Endodermal cell (in vitro differentiated cells): ENCODE measurements around the gene STK25. TPM values are rescaled to one million over a fixed set of nuclear protein-coding genes. Genes with fewer than 3 reads are reported as not detected.

ENCODE experiments used
- DNase-seq: peaks from one replicate; pipeline ENCODE4 v3.0.0-alpha.2; 2017
- H3K27ac ChIP-seq: 2 replicates; pipeline ENCODE4 v1.5.1; 2013; ENCODE audit warnings: mild to moderate bottlenecking, low read depth, low read length, moderate library complexity
- H3K27me3 ChIP-seq: 2 replicates; pipeline ENCODE4 v1.6.1; 2013; ENCODE audit warnings: mild to moderate bottlenecking, low read length, moderate library complexity; ENCODE audit not compliant: insufficient read depth, control insufficient read depth, poor library complexity, severe bottlenecking
- H3K36me3 ChIP-seq: 2 replicates; pipeline ENCODE4 v1.7.0; 2013; ENCODE audit warnings: mild to moderate bottlenecking, low read length, moderate library complexity; ENCODE audit not compliant: control insufficient read depth, insufficient read depth
- H3K4me1 ChIP-seq: one replicate; pipeline ENCODE4 v1.7.0; 2013; ENCODE audit warnings: low read length; ENCODE audit not compliant: control insufficient read depth, insufficient read depth
- H3K4me3 ChIP-seq: 2 replicates; pipeline ENCODE4 v1.5.1; 2013; ENCODE audit warnings: mild to moderate bottlenecking, low read length, moderate library complexity
- H3K9ac ChIP-seq: 2 replicates; pipeline ENCODE4 v1.6.1; 2013; ENCODE audit warnings: mild to moderate bottlenecking, low read length, moderate library complexity; ENCODE audit not compliant: poor library complexity, severe bottlenecking; ENCODE audit errors: extremely low read depth
- H3K9me3 ChIP-seq: 2 replicates; pipeline ENCODE4 v1.6.1; 2013; ENCODE audit warnings: mild to moderate bottlenecking, low read length, moderate library complexity; ENCODE audit not compliant: control insufficient read depth
- H3K27ac Mint-ChIP-seq: 2 replicates; pipeline ENCODE4 v1.8.0; 2020; ENCODE audit warnings: mixed read lengths
- H3K27me3 Mint-ChIP-seq: 2 replicates; pipeline ENCODE4 v1.8.0; 2021; ENCODE audit warnings: mild to moderate bottlenecking, mixed read lengths; ENCODE audit not compliant: insufficient read depth
- H3K36me3 Mint-ChIP-seq: 2 replicates; pipeline ENCODE4 v1.8.0; 2020; ENCODE audit warnings: low read depth, mixed read lengths
- H3K4me1 Mint-ChIP-seq: 2 replicates; pipeline ENCODE4 v1.8.0; 2020; ENCODE audit warnings: mixed read lengths
- H3K4me3 Mint-ChIP-seq: 2 replicates; pipeline ENCODE4 v1.8.0; 2020; ENCODE audit warnings: mild to moderate bottlenecking, moderate library complexity, mixed read lengths
- H3K9me3 Mint-ChIP-seq: 2 replicates; pipeline ENCODE4 v1.8.0; 2020; ENCODE audit warnings: mild to moderate bottlenecking, mixed read lengths
- WGBS, 2 experiments: methylation state at CpG; one replicate each; pipeline versions ENCODE4 v1.1.5 to v1.1.7; 2013; ENCODE audit warnings: missing lambda C conversion rate in 2 of 2, mixed read lengths in 1 of 2; ENCODE audit not compliant: insufficient coverage in 1 of 2, insufficient read length in 1 of 2; 5-methylcytosine and 5-hydroxymethylcytosine counted together
- total RNA-seq, 2 donors: library from RNA; stranded (reverse); fragmentation: NEBNext Ultra II Directional in 1 of 2; extraction: Animal tissue kit (Norgen Biotek cat#: 25700) in 1 of 2; gene quantifications; 2 replicates in 1 of 2; 3 replicates in 1 of 2; pipeline ENCODE4 v1.2.1, GENCODE V29; 2021
- TF ChIP-seq, protein P1 (sequence below): fragments of 200-600 bp; sonication (generic); conservative IDR thresholded peaks from 2 replicates; pipeline ENCODE4 v1.5.0; 2021; ENCODE audit warnings: antibody characterized with exemption, mild to moderate bottlenecking

STK25 gene
- total RNA-seq, 2 donors from 2014 or later: 226 to 252 TPM

DNA sequence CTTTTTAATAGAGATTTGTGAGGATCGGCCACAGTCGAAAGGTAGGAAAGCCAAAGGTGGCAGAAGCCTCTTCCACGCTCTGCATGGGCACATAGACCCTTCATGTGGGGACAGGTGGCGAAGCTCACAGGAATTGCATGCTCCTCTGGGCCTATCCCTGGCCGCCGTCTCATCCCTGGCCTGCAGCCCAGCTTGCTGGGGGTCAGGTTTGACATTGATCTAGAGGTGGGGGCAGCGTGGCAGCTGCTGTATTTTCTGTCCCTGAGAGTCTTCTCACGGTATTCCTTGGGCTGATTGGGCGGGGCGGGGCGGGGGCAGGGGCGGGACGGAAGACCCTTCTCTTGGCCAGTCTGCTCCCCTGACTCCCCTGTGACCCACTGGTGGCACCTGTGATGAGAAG, 48.9 kb downstream of the STK25 start:
- no peak for DNase-seq
- Histone ChIP-seq H3K27ac (no peak overlapping the region), H3K9ac (no peak overlapping the region), H3K4me1 (no peaks in the 10 kb centered on the region), H3K9me3 (no peaks in the 10 kb centered on the region), H3K36me3 (no peaks in the 10 kb centered on the region), H3K4me3 (no peak overlapping the region), H3K27me3 (no peaks in the 10 kb centered on the region)
- H3K36me3 Mint-ChIP-seq: no peaks in the 10 kb centered on the region
- no peak overlapping the region for H3K27ac Mint-ChIP-seq
- H3K9me3 Mint-ChIP-seq: no peaks in the 10 kb centered on the region
- TF ChIP-seq, protein P1, sequence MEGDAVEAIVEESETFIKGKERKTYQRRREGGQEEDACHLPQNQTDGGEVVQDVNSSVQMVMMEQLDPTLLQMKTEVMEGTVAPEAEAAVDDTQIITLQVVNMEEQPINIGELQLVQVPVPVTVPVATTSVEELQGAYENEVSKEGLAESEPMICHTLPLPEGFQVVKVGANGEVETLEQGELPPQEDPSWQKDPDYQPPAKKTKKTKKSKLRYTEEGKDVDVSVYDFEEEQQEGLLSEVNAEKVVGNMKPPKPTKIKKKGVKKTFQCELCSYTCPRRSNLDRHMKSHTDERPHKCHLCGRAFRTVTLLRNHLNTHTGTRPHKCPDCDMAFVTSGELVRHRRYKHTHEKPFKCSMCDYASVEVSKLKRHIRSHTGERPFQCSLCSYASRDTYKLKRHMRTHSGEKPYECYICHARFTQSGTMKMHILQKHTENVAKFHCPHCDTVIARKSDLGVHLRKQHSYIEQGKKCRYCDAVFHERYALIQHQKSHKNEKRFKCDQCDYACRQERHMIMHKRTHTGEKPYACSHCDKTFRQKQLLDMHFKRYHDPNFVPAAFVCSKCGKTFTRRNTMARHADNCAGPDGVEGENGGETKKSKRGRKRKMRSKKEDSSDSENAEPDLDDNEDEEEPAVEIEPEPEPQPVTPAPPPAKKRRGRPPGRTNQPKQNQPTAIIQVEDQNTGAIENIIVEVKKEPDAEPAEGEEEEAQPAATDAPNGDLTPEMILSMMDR: no peak
- WGBS, 2 experiments: 93 to 100% methylated on average over 6 to 13 of the region's 13 CpGs
- no peaks in the 10 kb centered on the region for H3K4me1 Mint-ChIP-seq
- H3K27me3 Mint-ChIP-seq: no peaks in the 10 kb centered on the region
- H3K4me3 Mint-ChIP-seq: no peak overlapping the region

DNA sequence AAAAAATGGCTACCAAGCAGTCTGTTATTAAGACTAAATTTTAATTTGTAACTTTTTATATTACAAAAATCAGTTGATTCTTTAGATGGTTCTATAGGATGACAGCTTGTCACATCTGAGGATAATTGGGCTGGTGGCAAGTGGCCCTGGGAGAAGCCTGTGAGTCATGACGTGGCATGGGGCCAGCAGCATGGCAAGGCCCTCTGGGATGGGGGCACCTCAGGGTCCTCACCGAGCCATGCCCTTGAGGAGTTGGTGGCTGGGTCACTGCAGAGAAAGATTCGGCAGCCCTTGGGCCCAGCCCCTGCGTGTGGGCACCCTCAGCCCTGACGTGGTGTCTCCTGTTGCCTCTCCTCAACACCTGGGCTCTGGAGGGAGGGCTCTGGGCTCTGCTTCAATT, 49.7 kb downstream of the STK25 start:
- no peaks in the 10 kb centered on the region for H3K36me3 Mint-ChIP-seq
- WGBS, 2 experiments: 89 to 94% methylated on average over 2 to 5 of the region's 5 CpGs

DNA sequence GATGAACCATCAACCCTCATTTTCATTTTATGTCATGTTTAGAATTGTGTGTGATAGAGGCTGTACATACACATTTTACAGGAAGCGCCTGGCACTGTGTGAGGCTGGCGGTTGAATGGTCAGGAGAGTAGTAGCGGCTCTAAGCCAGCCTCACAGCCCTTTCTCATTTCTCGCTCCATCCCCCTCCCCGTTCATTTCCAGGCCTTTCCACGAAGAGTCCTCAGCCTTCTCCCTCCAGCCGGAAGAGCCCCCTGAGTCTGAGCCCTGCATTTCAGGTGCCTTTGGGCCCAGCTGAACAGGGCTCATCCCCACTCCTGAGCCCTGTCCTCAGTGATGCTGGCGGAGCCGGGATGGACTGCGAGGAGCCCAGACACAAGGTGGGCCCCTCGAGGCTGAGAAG, 51.8 kb downstream of the STK25 start:
- no peaks in the 10 kb centered on the region for H3K4me1 Mint-ChIP-seq
- H3K9me3 Mint-ChIP-seq: no peaks in the 10 kb centered on the region
- no peaks in the 10 kb centered on the region for H3K36me3 Mint-ChIP-seq
- no peak overlapping the region for H3K4me3 Mint-ChIP-seq
- no peaks in the 10 kb centered on the region for H3K4me1 ChIP-seq
- no peak overlapping the region for H3K4me3 ChIP-seq
- no peaks in the 10 kb centered on the region for H3K36me3 ChIP-seq
- no peaks in the 10 kb centered on the region for H3K9me3 ChIP-seq
- no peaks in the 10 kb centered on the region for H3K27me3 Mint-ChIP-seq
- 87 to 93% methylated on average over 7 to 11 of the region's 11 CpGs for WGBS, 2 experiments
- no peak overlapping the region for H3K27ac ChIP-seq
- H3K27ac Mint-ChIP-seq: no peak overlapping the region
- no peaks in the 10 kb centered on the region for H3K27me3 ChIP-seq
- no peak overlapping the region for H3K9ac ChIP-seq
- TF ChIP-seq, protein P1: no peak
- no peak for DNase-seq

More for the DNA sequence above, 49.7 kb downstream of the STK25 start:
- Histone ChIP-seq H3K4me1 (no peaks in the 10 kb centered on the region), H3K9ac (no peak overlapping the region), H3K4me3 (no peak overlapping the region), H3K27ac (no peak overlapping the region), H3K9me3 (no peaks in the 10 kb centered on the region), H3K36me3 (no peaks in the 10 kb centered on the region), H3K27me3 (no peaks in the 10 kb centered on the region)
- H3K4me3 Mint-ChIP-seq: no peak overlapping the region
- TF ChIP-seq, protein P1: no peak
- H3K9me3 Mint-ChIP-seq: no peaks in the 10 kb centered on the region
- H3K27me3 Mint-ChIP-seq: no peaks in the 10 kb centered on the region
- no peak for DNase-seq
- H3K27ac Mint-ChIP-seq: no peak overlapping the region
- no peaks in the 10 kb centered on the region for H3K4me1 Mint-ChIP-seq
